HFFc6 (cell line): Measurements from ENCODE around the gene VCPKMT. TPM values are rescaled to one million over a fixed set of nuclear protein-coding genes. Genes with fewer than 3 reads are reported as not detected.

Experiments
- DNase-seq: peaks from one replicate; pipeline ENCODE4 v3.0.0-alpha.2; 2018
- H3K27ac Mint-ChIP-seq: 2 replicates; pipeline ENCODE4 v1.8.0; 2020; ENCODE audit warnings: mild to moderate bottlenecking, mixed read lengths
- H3K27me3 Mint-ChIP-seq: 2 replicates; pipeline ENCODE4 v1.8.0; 2021; ENCODE audit warnings: mild to moderate bottlenecking, moderate library complexity, mixed read lengths; ENCODE audit not compliant: insufficient read depth
- H3K36me3 Mint-ChIP-seq: 2 replicates; pipeline ENCODE4 v1.8.0; 2021; ENCODE audit warnings: low read depth, mixed read lengths
- H3K4me1 Mint-ChIP-seq: 2 replicates; pipeline ENCODE4 v1.8.0; 2020; ENCODE audit warnings: low read depth, mixed read lengths
- H3K4me3 Mint-ChIP-seq: 2 replicates; pipeline ENCODE4 v1.8.0; 2020; ENCODE audit warnings: mild to moderate bottlenecking, moderate library complexity, mixed read lengths
- H3K9me3 Mint-ChIP-seq: 2 replicates; pipeline ENCODE4 v1.8.0; 2020; ENCODE audit warnings: mild to moderate bottlenecking, mixed read lengths
- long read RNA-seq: library from polyadenylated mRNA; unstranded; transcript quantifications from one replicate; pipeline ENCODE4 v2.0.0, GENCODE V29; 2019
- total RNA-seq, 6 experiments: library from RNA; stranded (reverse); fragmentation: NEBNext Ultra II Directional; extraction: Animal tissue kit (Norgen Biotek cat#: 25700); gene quantifications; 2 replicates in 1 of 6; 3 replicates in 5 of 6; pipeline ENCODE4 v1.2.3, GENCODE V29; 2021
- TF ChIP-seq, protein P1 (sequence below): fragments of 200-600 bp; sonication (generic); IDR thresholded peaks from 2 replicates; pipeline ENCODE4 v1.5.0; 2021; ENCODE audit warnings: antibody characterized with exemption, mild to moderate bottlenecking

Gene VCPKMT
- 1 to 10 TPM; 4.6 to 6.2 (median 5.4) TPM for total RNA-seq
- long read RNA-seq, partial matches to known transcripts, result 4 of 10 reads
- long read RNA-seq, other reads (novel, unspliced or antisense), result 2 of 10 reads

DNA sequence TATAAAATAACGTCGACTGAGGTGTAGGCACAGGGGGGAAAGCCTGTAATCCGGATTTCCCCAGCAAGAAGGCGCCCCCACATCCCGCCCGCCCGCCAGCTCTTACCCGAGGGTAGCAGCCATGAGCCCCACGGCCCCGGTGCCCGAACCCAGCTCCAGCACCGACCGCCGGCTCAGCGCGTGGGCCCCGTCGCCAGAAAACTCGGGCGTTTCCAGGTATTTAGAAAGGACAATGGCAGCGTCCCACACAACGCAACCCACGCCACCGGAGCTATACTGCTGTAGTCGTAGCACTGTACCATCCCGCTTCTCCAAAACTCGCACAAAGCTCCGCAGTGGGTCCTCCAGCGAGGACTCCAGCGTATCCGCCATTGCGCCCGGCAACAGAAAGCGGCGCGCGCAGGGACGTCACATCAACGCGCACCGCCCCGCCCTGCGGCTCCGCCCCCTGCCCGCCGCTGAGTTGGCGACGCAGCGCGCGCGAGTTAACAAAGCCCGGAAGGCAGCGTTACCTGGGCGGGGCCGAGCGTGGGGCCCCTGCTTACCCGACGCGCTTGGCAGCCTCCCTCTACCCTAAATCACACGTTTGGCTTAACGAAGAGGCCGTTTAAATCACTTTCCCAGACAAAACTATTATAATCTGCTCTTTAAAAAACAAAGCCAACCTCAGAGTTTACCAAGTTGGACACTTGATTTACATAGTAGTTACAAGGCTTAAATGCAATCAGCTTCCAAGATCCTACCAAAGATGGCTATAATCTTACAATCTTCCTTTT, at the start of gene VCPKMT:
Gene VCPKMT (minus strand): TSS at position 392 of the 776 bp plus-strand sequence. CDS start 20 bp downstream, at position 372.
- Mint-ChIP-seq H3K27ac (peak within 1 kb of the TSS; percentile 98), H3K4me1 (peaks cover 20% of the 10 kb centered on the region), H3K4me3 (peak within 1 kb of the TSS; percentile 96), H3K36me3 (peaks cover 18% of the 10 kb centered on the region), H3K27me3 (peaks cover 6% of the 10 kb centered on the region; the same call in 1 of the 2 replicates), H3K9me3 (no peaks in the 10 kb centered on the region)
- TF ChIP-seq, protein P1, sequence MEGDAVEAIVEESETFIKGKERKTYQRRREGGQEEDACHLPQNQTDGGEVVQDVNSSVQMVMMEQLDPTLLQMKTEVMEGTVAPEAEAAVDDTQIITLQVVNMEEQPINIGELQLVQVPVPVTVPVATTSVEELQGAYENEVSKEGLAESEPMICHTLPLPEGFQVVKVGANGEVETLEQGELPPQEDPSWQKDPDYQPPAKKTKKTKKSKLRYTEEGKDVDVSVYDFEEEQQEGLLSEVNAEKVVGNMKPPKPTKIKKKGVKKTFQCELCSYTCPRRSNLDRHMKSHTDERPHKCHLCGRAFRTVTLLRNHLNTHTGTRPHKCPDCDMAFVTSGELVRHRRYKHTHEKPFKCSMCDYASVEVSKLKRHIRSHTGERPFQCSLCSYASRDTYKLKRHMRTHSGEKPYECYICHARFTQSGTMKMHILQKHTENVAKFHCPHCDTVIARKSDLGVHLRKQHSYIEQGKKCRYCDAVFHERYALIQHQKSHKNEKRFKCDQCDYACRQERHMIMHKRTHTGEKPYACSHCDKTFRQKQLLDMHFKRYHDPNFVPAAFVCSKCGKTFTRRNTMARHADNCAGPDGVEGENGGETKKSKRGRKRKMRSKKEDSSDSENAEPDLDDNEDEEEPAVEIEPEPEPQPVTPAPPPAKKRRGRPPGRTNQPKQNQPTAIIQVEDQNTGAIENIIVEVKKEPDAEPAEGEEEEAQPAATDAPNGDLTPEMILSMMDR, result no peak; the same call in 1 of the 2 replicates
- DNase-seq, result peak; percentile 80

DNA sequence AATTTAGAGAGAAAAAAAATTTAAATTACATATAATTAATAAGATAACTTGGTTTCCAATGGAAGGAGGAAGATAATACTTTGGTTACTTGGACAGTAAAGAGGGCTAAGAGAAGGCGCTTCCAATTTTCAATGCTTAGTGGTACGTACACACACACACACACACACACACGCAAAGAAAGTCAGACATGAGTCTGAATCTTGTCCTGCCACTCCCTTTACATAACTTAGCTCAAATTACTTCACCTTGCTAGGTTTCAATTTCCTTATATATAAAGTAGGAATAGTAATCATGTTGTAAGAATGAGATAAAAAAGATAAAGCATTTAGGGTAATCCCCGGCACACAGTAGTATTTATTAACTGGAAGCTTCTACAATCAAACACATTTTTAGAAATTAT, 39.7 kb upstream of the VCPKMT start:
- H3K27me3 Mint-ChIP-seq, result no peaks in the 10 kb centered on the region; the same call in 1 of the 2 replicates
- H3K4me3 Mint-ChIP-seq, result no peak overlapping the region
- TF ChIP-seq, protein P1, result no peak
- H3K36me3 Mint-ChIP-seq, result peaks cover 4% of the 10 kb centered on the region; the same call in 1 of the 2 replicates
- no peaks in the 10 kb centered on the region for H3K9me3 Mint-ChIP-seq
- DNase-seq, result no peak
- no peaks in the 10 kb centered on the region for H3K4me1 Mint-ChIP-seq
- no peak overlapping the region for H3K27ac Mint-ChIP-seq

DNA sequence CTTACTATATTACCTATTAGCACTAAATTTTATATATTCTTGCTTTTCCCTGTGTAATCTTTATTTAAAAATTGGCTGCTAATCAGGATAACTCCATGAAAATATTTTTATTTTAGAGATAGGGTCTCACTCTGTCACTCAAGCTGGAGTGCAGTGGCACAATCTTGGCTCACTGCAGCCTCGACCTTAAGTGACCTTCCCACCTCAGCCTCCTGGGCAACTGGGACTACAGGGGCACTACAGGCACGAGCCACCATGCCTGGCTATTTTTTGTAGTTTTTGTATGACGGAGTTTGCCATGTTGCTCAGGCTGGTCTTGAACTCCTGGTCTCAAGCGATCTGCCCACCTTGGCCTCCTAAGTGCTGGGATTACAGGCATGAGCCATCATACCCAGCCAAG, 32.4 kb upstream of the VCPKMT start:
- DNase-seq, result no peak
- no peaks in the 10 kb centered on the region for H3K27me3 Mint-ChIP-seq
- H3K9me3 Mint-ChIP-seq, result no peaks in the 10 kb centered on the region
- peaks cover 12% of the 10 kb centered on the region for H3K36me3 Mint-ChIP-seq
- no peak overlapping the region for H3K27ac Mint-ChIP-seq
- TF ChIP-seq, protein P1, result no peak
- H3K4me3 Mint-ChIP-seq, result no peak overlapping the region
- no peaks in the 10 kb centered on the region for H3K4me1 Mint-ChIP-seq

DNA sequence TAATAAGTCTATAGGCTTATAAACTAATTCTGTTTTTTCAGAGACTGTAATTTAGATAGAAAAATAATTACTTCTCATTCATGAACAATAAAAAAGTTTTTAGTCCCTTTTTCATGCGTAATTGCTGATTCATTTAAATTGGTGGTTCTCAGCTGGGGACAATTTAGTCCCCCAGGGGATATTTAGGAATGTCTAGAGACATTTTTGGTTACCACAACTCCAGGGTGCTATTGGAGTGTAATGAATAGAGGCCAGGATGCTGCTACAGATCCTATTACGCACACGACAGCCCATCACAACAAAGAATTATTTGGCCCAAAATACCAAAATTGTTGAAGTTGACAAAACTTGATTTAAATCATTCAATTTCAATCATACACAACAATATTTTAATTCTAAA, 22.8 kb upstream of the VCPKMT start:
- no peaks in the 10 kb centered on the region for H3K36me3 Mint-ChIP-seq
- H3K27ac Mint-ChIP-seq, result no peak overlapping the region
- TF ChIP-seq, protein P1, result no peak
- no peak overlapping the region for H3K4me3 Mint-ChIP-seq
- H3K9me3 Mint-ChIP-seq, result no peaks in the 10 kb centered on the region
- H3K4me1 Mint-ChIP-seq, result no peaks in the 10 kb centered on the region
- no peaks in the 10 kb centered on the region for H3K27me3 Mint-ChIP-seq
- no peak for DNase-seq

DNA sequence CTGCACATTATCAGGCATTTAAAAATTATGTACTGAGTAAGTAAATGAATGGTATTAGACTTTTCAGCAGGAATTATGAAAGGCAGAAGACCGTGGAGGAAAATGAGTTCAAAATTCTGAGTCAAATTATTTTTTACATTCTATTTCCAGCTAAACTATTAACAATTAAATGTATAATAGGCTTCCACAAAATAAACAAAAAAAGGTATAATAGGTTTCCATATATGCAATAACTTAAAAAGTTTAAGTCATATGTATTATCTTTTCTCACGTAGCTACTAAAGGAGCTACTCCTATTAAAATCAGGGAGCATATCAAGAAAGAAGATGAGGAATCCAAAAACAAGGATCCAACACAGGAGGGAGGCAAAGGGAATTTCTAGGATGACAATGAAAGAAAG, 11.4 kb upstream of the VCPKMT start:
- TF ChIP-seq, protein P1, result no peak
- no peaks in the 10 kb centered on the region for H3K27me3 Mint-ChIP-seq
- no peak overlapping the region for H3K4me3 Mint-ChIP-seq
- H3K9me3 Mint-ChIP-seq, result no peaks in the 10 kb centered on the region
- H3K36me3 Mint-ChIP-seq, result peaks cover 15% of the 10 kb centered on the region
- H3K4me1 Mint-ChIP-seq, result no peaks in the 10 kb centered on the region
- H3K27ac Mint-ChIP-seq, result peak overlapping the region; percentile 14; the same call in 1 of the 2 replicates
- no peak for DNase-seq
